Glomerular endothelial cell (primary cell): ENCODE data around the gene LCK. TPM values are rescaled to one million over a fixed set of nuclear protein-coding genes. Genes with fewer than 3 reads are reported as not detected.

Experiments used
- DNase-seq: peaks from one replicate; pipeline ENCODE4 v3.0.0-alpha.2; 2011; ENCODE audit warnings: low read depth, low spot score; ENCODE audit errors: extremely low read depth
- total RNA-seq: library from RNA; depleted of rRNA; stranded (reverse); fragments of >200 nt; gene quantifications from 2 replicates; pipeline ENCODE4 v1.2.3, GENCODE V29; 2015

The LCK gene
- total RNA-seq, 1 donor from 2014 or later: 0.35 TPM

DNA sequence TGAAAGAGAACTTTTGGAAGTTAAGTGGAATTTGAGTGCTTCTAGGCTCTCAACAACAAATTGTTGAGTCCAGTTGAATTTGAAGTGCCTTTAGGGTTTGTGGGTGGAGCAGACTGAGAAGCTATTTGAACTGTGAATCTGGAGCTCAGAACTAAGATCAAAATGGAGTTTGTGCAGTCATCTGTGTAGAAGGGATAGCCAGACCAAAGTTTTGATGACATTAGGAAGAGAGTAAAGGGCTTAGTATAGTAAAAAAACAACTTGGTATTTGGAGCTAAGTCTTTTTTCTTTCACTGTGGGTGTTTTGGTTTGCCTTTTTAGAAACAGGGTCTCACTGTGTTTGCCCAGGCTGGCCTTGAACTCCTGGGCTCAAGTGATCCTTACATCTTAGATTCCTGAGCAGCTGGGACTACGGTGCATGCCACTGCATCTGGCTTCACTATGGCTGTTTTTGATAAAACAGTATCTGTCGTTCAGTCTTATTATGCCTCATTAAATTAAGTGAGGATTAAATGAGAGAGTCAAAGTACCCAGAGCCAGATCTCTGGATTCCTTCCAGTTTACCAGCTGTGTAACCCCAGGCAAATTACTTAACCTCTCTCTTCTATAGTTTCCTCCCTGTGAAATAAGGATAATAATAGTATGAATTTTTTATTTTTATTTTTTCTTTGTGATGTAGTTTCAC lies 60.8 kb downstream of the LCK start:
- no peak for DNase-seq

DNA sequence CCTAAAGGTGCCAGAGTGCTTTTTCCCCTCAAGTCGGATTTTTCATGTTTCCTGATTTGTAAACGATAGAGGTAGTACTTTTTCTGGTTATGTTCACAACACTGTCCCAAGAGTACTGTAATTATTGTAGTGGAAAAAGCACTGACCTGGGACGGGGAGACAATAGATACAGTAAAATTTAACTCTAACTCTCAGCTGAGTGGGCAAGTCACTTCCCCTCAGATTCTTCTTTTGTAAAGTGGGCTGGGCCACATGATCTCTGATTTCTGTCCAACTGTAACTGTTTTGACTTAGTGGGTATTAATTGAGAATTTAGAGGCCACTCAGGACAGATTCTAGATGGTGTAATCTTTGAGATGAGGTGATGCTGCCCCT lies 65.8 kb downstream of the LCK start:
- no peak for DNase-seq

GRCh38 chr1:32318127-32318869 lies 67.2 kb downstream of the LCK start:
- no peak for DNase-seq

DNA sequence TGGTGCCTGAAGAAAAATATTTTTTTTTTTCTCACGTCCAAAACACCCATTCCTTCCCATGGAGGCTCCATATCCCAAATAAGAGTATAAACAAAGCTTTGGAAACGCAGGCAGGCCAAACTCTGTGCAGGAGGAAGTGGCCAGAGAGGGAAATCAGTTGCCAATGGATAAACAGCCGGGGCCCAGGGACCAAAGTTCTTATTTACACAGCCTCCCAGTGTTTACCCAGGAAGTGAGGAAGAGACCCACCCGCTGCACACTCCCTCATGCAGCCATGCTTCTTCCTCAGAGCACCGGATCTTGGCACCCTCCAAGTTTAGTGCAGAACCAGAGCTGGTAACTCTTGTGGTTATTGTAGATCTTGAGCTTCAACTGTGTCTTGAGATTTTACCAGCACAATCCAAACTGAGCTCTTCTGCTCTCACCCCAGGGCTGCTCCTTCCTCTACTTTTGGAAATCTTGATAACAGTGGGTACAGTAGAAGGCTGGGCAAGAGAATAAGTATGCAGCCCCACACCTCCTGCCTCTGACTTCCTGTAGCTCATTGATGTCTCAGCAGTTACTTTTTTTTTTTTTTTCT lies 70.7 kb downstream of the LCK start:
- DNase-seq: no peak

GRCh38 chr1:32327204-32327603 lies 76.1 kb downstream of the LCK start:
- no peak for DNase-seq

- no peak for DNase-seq
These were observed 78.9 kb downstream of the LCK start for GRCh38 chr1:32329931-32330466.

GRCh38 chr1:32330558-32331151 lies 79.6 kb downstream of the LCK start:
- DNase-seq: no peak

DNA sequence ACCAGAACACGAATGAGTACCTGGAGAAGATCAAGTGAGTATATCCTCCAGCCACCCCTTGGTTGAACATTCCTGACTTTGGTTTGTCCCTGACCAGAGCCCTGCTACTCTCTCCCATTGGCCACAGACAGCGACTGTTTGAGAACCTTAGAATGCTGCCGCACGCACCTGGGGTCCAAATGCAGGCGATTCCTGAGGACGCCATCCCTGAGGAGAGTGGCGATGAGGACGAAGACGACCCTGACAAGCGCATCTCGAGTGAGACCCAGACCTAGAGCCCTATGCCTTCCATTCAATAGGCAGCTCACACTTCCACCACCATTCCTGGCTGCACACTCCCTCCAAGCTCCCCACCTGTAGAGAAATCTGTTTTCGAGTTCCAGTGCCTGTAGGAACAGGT lies 80.5 kb downstream of the LCK start:
- DNase-seq: no peak

GRCh38 chr1:32332290-32333079 lies 81.4 kb downstream of the LCK start:
- DNase-seq: no peak

GRCh38 chr1:32333251-32333963 lies 82.3 kb downstream of the LCK start:
- DNase-seq: no peak

- no peak for DNase-seq
These were observed 83.3 kb downstream of the LCK start for GRCh38 chr1:32334274-32334861.

DNA sequence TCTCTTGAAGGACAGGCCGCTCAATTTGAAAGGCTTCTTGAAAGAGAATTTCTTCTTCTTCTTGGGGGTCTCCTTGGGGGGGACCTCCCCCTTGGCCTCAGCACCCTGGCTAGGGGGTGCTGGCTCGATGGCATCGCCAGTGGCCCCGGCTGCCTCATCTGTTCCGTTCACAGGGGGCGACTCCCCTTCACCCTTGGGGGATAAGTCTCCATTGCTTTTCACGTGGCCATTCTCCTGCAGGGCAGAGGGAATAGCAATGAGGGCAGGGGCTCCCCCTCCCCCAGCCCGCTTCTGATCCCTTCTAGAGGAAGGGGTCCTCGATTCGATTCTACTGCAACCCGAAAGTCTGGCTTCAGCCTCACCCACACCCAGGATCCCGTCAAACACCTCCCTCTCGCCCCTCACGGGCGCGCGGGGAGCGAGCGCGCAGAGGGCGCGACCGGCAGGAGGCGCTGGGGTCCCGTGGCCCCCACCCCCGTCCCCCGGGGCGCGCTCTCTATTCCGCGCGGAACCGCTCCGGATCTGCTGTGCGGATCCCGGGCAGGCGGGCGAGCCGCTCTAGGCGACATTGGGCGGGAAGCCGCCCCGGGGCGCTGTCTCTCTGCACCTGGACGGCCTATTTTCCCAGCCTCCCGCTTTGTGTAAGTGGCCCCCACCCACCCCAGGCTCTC lies 83.9 kb downstream of the LCK start:
- no peak for DNase-seq

GRCh38 chr1:32335535-32335789 lies 84.4 kb downstream of the LCK start:
- no peak for DNase-seq

Other genes with a start within 250 kb of the LCK start
- gene KHDRBS1, start 237.4 kb upstream of the LCK start, total RNA-seq: 86.4 and 128 TPM in 2 replicates
- gene TMEM39B, start 178.3 kb upstream of the LCK start, total RNA-seq: 9.5 and 10.3 TPM in 2 replicates
- 50.3 and 51.1 TPM in 2 replicates for gene KPNA6, start 143.2 kb upstream of the LCK start, total RNA-seq
- gene TXLNA, start 71.6 kb upstream of the LCK start, total RNA-seq: 72.3 and 74.8 TPM in 2 replicates
- gene CCDC28B, start 50.7 kb upstream of the LCK start, total RNA-seq: 17.5 and 21.4 TPM in 2 replicates
- 0.97 and 3.4 TPM in 2 replicates for gene IQCC, start 45.6 kb upstream of the LCK start, total RNA-seq
- not detected in 2 replicates for gene DCDC2B, start 42.2 kb upstream of the LCK start, total RNA-seq
- gene TMEM234, start 28.9 kb upstream of the LCK start, total RNA-seq: 15.9 and 16.6 TPM in 2 replicates
- gene EIF3I, start 28.9 kb upstream of the LCK start, total RNA-seq: 234 and 362 TPM in 2 replicates
- 101 and 121 TPM in 2 replicates for gene FAM167B, start 4.0 kb upstream of the LCK start, total RNA-seq
- gene HDAC1, start 40.8 kb downstream of the LCK start, total RNA-seq: 150 and 166 TPM in 2 replicates
- 355 and 455 TPM in 2 replicates for gene MARCKSL1, start 85.0 kb downstream of the LCK start, total RNA-seq
- 3.5 and 5.5 TPM in 2 replicates for gene FAM229A, start 111.2 kb downstream of the LCK start, total RNA-seq
- gene TSSK3, start 111.3 kb downstream of the LCK start, total RNA-seq: 0.47 TPM in 1 of 2 replicates, not detected in the other
- 75.0 and 117 TPM in 2 replicates for gene BSDC1, start 143.2 kb downstream of the LCK start, total RNA-seq
- not detected in 2 replicates for gene ZBTB8B, start 213.8 kb downstream of the LCK start, total RNA-seq